Smooth muscle cell (in vitro differentiated cells): ENCODE results near the gene TAPBPL. TPM values are rescaled to one million over a fixed set of nuclear protein-coding genes. Genes with fewer than 3 reads are reported as not detected.

Experiments
- DNase-seq: peaks from one replicate; lab custom pipeline; 2025; ENCODE audit not compliant: unreplicated experiment; lab: John Stamatoyannopoulos, UW
- H2AFZ ChIP-seq: fragments of 200-600 bp; sonication (generic); 2 replicates; pipeline ENCODE4 v1.6.0; 2016; ENCODE audit warnings: antibody characterized with exemption, low read depth, mild to moderate bottlenecking
- H3F3A ChIP-seq: fragments of 200-600 bp; sonication (generic); 2 replicates; pipeline ENCODE4 v1.6.0; 2017; ENCODE audit warnings: antibody characterized with exemption, low read depth
- H3K27ac ChIP-seq: fragments of 200-600 bp; sonication (generic); 2 replicates; pipeline ENCODE4 v1.5.1; 2016; ENCODE audit warnings: low read depth, mild to moderate bottlenecking
- H3K27me3 ChIP-seq: fragments of 200-600 bp; sonication (generic); 2 replicates; pipeline ENCODE4 v1.6.1; 2016; ENCODE audit warnings: low read depth, mild to moderate bottlenecking
- H3K36me3 ChIP-seq: fragments of 200-600 bp; sonication (generic); 2 replicates; pipeline ENCODE4 v1.5.1; 2016; ENCODE audit warnings: low read depth
- H3K4me1 ChIP-seq: fragments of 200-600 bp; sonication (generic); 2 replicates; pipeline ENCODE4 v1.5.1; 2016; ENCODE audit warnings: low read depth
- H3K4me2 ChIP-seq: fragments of 200-600 bp; sonication (generic); 2 replicates; pipeline ENCODE4 v1.6.0; 2016; ENCODE audit warnings: mild to moderate bottlenecking
- H3K4me3 ChIP-seq: fragments of 200-600 bp; sonication (generic); 2 replicates; pipeline ENCODE4 v1.5.1; 2016; ENCODE audit warnings: mild to moderate bottlenecking
- H3K79me2 ChIP-seq: fragments of 200-600 bp; sonication (generic); 2 replicates; pipeline ENCODE4 v1.6.0; 2016; ENCODE audit warnings: low read depth, mild to moderate bottlenecking
- H3K9ac ChIP-seq: fragments of 200-600 bp; sonication (generic); 2 replicates; pipeline ENCODE4 v1.6.0; 2016; ENCODE audit warnings: low read depth
- H3K9me3 ChIP-seq: fragments of 200-600 bp; sonication (generic); replicated peaks from 2 replicates; pipeline ENCODE4 v1.5.1; 2016; ENCODE audit warnings: low read depth
- H4K20me1 ChIP-seq: fragments of 200-600 bp; sonication (generic); 2 replicates; pipeline ENCODE4 v1.6.0; 2016; ENCODE audit warnings: low read depth
- WGBS: methylation state at CpG from one replicate; pipeline ENCODE4 v1.1.7; 2016; ENCODE audit warnings: low lambda C conversion rate; 5-methylcytosine and 5-hydroxymethylcytosine counted together
- polyA plus RNA-seq: library from polyadenylated mRNA; unstranded; fragments of >200 nt; fragmentation: Nextera tagmentation; extraction: Ambion mirVana; gene quantifications from 2 replicates; pipeline ENCODE4 v1.2.1, GENCODE V29; 2016
- total RNA-seq: library from RNA; depleted of rRNA; stranded (reverse); fragments of >200 nt; gene quantifications from 2 replicates; pipeline ENCODE4 v1.2.3, GENCODE V29; 2014
- TF ChIP-seq, protein P1 (sequence below): fragments of 200-600 bp; sonication (generic); IDR thresholded peaks from 2 replicates; pipeline ENCODE4 v1.5.1; 2017; ENCODE audit warnings: borderline replicate concordance, mild to moderate bottlenecking, antibody characterized with exemption; ENCODE audit not compliant: insufficient read depth, poor library complexity, severe bottlenecking

Gene TAPBPL
- total and polyA plus RNA-seq, 2 experiments from 2014 or later = 0.85 to 3.2 TPM

DNA sequence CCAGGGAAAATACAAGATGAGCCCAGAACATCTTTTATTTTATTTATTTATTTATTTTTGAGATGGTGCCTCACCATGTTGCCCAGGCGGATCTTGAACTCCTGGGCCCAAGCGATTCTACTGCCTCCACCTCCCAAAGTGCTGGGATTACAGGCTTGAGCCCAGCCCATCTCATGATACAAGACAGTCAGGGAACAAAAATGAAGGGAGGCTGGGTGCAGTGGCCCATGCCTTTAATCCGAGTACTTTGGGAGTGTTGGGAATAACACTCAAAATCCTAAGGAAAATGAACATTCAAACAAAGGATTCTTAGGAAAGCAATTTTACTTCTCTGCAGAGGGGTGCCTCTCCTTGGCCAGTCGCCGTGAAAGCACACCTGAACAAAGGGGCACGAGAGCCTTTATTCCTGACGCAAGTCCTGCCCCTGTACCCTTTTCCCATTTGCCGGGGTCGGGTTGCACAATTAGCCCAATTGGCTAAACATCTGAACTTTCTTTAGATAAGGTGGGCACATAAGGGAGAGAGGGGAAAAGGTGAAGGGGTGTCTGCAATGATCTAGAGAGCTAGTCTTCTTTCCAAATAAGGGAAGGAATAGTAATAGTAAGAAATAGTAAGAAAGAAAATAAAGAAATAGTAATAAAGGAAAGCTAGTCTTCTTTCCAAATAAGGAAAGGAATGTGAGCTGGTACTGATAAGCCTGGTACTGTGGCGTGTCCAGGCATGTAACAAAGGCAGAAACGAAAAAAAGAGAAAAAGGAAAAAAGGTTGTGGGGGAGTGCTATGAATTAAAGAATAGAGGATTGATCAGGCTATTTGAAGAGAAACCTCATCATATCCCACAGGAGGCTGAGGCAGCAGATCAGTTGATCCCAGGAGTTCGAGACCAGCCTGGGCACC, 55.5 kb downstream of the TAPBPL start:
- Histone ChIP-seq H3K9me3 (no peaks in the 10 kb centered on the region), H3K9ac (peak overlapping the region; percentile 37), H4K20me1 (no peaks in the 10 kb centered on the region), H3K27ac (peak overlapping the region; percentile 84), H3K4me3 (no peak overlapping the region), H3F3A (no peaks in the 10 kb centered on the region), H3K36me3 (no peaks in the 10 kb centered on the region), H2AFZ (peak overlapping the region; percentile 83), H3K79me2 (peaks cover 20% of the 10 kb centered on the region), H3K4me1 (peaks cover 18% of the 10 kb centered on the region), H3K4me2 (peak overlapping the region; percentile 70), H3K27me3 (no peaks in the 10 kb centered on the region)
- DNase-seq = no peak
- WGBS = 65% methylated on average over 12 of the region's 12 CpGs
- TF ChIP-seq, protein P1, sequence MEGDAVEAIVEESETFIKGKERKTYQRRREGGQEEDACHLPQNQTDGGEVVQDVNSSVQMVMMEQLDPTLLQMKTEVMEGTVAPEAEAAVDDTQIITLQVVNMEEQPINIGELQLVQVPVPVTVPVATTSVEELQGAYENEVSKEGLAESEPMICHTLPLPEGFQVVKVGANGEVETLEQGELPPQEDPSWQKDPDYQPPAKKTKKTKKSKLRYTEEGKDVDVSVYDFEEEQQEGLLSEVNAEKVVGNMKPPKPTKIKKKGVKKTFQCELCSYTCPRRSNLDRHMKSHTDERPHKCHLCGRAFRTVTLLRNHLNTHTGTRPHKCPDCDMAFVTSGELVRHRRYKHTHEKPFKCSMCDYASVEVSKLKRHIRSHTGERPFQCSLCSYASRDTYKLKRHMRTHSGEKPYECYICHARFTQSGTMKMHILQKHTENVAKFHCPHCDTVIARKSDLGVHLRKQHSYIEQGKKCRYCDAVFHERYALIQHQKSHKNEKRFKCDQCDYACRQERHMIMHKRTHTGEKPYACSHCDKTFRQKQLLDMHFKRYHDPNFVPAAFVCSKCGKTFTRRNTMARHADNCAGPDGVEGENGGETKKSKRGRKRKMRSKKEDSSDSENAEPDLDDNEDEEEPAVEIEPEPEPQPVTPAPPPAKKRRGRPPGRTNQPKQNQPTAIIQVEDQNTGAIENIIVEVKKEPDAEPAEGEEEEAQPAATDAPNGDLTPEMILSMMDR = no peak

DNA sequence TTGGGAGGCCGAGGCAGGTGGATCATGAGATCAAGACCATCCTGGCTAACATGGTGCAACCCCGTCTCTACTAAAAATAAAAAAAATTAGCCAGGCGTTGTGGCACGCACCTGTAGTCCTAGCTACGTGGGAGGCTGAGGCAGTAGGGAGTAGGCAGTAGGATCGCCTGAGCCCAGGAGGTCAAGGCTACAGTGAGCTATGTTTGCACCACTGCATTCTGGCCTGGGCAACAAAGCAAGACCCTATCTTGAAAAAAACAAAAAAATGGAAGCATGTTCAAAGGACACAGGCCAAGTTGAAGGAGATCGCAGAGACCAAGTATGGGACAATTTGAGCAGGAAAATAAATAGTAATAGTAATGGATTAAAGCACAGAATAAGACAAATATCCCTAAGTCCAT, 56.2 kb downstream of the TAPBPL start:
- Histone ChIP-seq H3K9me3 (no peaks in the 10 kb centered on the region), H3K9ac (peak overlapping the region; percentile 37), H3K27me3 (no peaks in the 10 kb centered on the region), H3K79me2 (peaks cover 17% of the 10 kb centered on the region), H2AFZ (no peak overlapping the region), H3K4me1 (peaks cover 18% of the 10 kb centered on the region), H4K20me1 (no peaks in the 10 kb centered on the region), H3F3A (no peaks in the 10 kb centered on the region), H3K36me3 (no peaks in the 10 kb centered on the region), H3K4me3 (no peak overlapping the region), H3K27ac (peak overlapping the region; percentile 84), H3K4me2 (peak overlapping the region; percentile 70)
- TF ChIP-seq, protein P1 = no peak
- WGBS = 95% methylated on average over 7 of the region's 7 CpGs
- no peak for DNase-seq

Other genes starting within 250 kb of the TAPBPL start
- 6.5 and 7.8 TPM in 2 replicates for gene PLEKHG6, start 141.4 kb upstream of the TAPBPL start, total RNA-seq
- 5.2 and 21.9 TPM in 2 replicates for gene PLEKHG6, start 141.4 kb upstream of the TAPBPL start, polyA plus RNA-seq
- 110 and 139 TPM in 2 replicates for gene TNFRSF1A, start 110.0 kb upstream of the TAPBPL start, total RNA-seq
- 144 and 148 TPM in 2 replicates for gene TNFRSF1A, start 110.0 kb upstream of the TAPBPL start, polyA plus RNA-seq
- gene SCNN1A, start 76.5 kb upstream of the TAPBPL start, total RNA-seq = 1.3 and 1.5 TPM in 2 replicates
- 0.57 and 1.0 TPM in 2 replicates for gene SCNN1A, start 76.5 kb upstream of the TAPBPL start, polyA plus RNA-seq
- gene LTBR, start 67.9 kb upstream of the TAPBPL start, total RNA-seq = 35.1 and 38.3 TPM in 2 replicates
- gene LTBR, start 67.9 kb upstream of the TAPBPL start, polyA plus RNA-seq = 72.9 and 97.8 TPM in 2 replicates
- not detected in 2 replicates for gene CD27, start 7.1 kb upstream of the TAPBPL start, total RNA-seq
- not detected in 2 replicates for gene CD27, start 7.1 kb upstream of the TAPBPL start, polyA plus RNA-seq
- gene VAMP1, start 18.6 kb downstream of the TAPBPL start, total RNA-seq = 3.5 and 10.0 TPM in 2 replicates
- 7.5 and 8.6 TPM in 2 replicates for gene VAMP1, start 18.6 kb downstream of the TAPBPL start, polyA plus RNA-seq
- 122 and 126 TPM in 2 replicates for gene MRPL51, start 41.2 kb downstream of the TAPBPL start, total RNA-seq
- gene MRPL51, start 41.2 kb downstream of the TAPBPL start, polyA plus RNA-seq = 364 and 377 TPM in 2 replicates
- gene NCAPD2, start 42.1 kb downstream of the TAPBPL start, total RNA-seq = 22.7 and 78.9 TPM in 2 replicates
- 17.6 and 21.5 TPM in 2 replicates for gene NCAPD2, start 42.1 kb downstream of the TAPBPL start, polyA plus RNA-seq
- 5,015 and 5,158 TPM in 2 replicates for gene GAPDH, start 82.5 kb downstream of the TAPBPL start, total RNA-seq
- gene GAPDH, start 82.5 kb downstream of the TAPBPL start, polyA plus RNA-seq = 9,934 and 11,119 TPM in 2 replicates
- 4.2 and 5.2 TPM in 2 replicates for gene IFFO1, start 104.0 kb downstream of the TAPBPL start, total RNA-seq
- 13.3 and 19.1 TPM in 2 replicates for gene IFFO1, start 104.0 kb downstream of the TAPBPL start, polyA plus RNA-seq
- 29.7 and 41.9 TPM in 2 replicates for gene NOP2, start 116.2 kb downstream of the TAPBPL start, total RNA-seq
- 23.6 and 30.4 TPM in 2 replicates for gene NOP2, start 116.2 kb downstream of the TAPBPL start, polyA plus RNA-seq
- gene CHD4, start 155.3 kb downstream of the TAPBPL start, total RNA-seq = 172 and 176 TPM in 2 replicates
- 87.5 and 122 TPM in 2 replicates for gene CHD4, start 155.3 kb downstream of the TAPBPL start, polyA plus RNA-seq
- gene LPAR5, start 183.9 kb downstream of the TAPBPL start, total RNA-seq = 2.0 and 4.4 TPM in 2 replicates
- 1.3 and 1.8 TPM in 2 replicates for gene LPAR5, start 183.9 kb downstream of the TAPBPL start, polyA plus RNA-seq
- gene ACRBP, start 195.4 kb downstream of the TAPBPL start, total RNA-seq = not detected in 2 replicates
- 0.82 TPM in 1 of 2 replicates, not detected in the other for gene ACRBP, start 195.4 kb downstream of the TAPBPL start, polyA plus RNA-seq
- 24.8 and 45.0 TPM in 2 replicates for gene ING4, start 211.1 kb downstream of the TAPBPL start, total RNA-seq
- gene ING4, start 211.1 kb downstream of the TAPBPL start, polyA plus RNA-seq = 27.0 and 33.5 TPM in 2 replicates
- 30.0 and 31.0 TPM in 2 replicates for gene ZNF384, start 237.3 kb downstream of the TAPBPL start, total RNA-seq
- 36.1 and 38.6 TPM in 2 replicates for gene ZNF384, start 237.3 kb downstream of the TAPBPL start, polyA plus RNA-seq
- gene PIANP, start 248.8 kb downstream of the TAPBPL start, total RNA-seq = 1.4 TPM in 1 of 2 replicates, not detected in the other
- gene PIANP, start 248.8 kb downstream of the TAPBPL start, polyA plus RNA-seq = 2.8 and 3.8 TPM in 2 replicates